ENCODE data around the gene THBS2.

- TF ChIP-seq EZH2 (IDR thresholded peaks at IDR 0.05; ENCODE audit: low read depth) (no peak), CTCF (conservative IDR thresholded peaks at IDR 0.05) (no peak)
These were observed 23.9 kb downstream of the THBS2 start for GRCh38 chr6:169229615-169230321.
